Ectodermal cell (in vitro differentiated cells): ENCODE results near the gene SNX20.

Source experiments
- H3K27ac ChIP-seq: 2 replicates; pipeline ENCODE4 v1.7.0; 2013; ENCODE audit warnings: mild to moderate bottlenecking, low read depth, low read length; ENCODE audit not compliant: insufficient read depth, poor library complexity, severe bottlenecking
- H3K27me3 ChIP-seq: 2 replicates; pipeline ENCODE4 v1.7.0; 2013; ENCODE audit warnings: mild to moderate bottlenecking, low read length; ENCODE audit not compliant: insufficient read depth, control insufficient read depth, poor library complexity, severe bottlenecking
- H3K36me3 ChIP-seq: one replicate; pipeline ENCODE4 v1.7.0; 2013; ENCODE audit warnings: low read length; ENCODE audit not compliant: control insufficient read depth, insufficient read depth
- H3K4me1 ChIP-seq: one replicate; pipeline ENCODE4 v1.7.0; 2013; ENCODE audit warnings: low read length; ENCODE audit not compliant: control insufficient read depth, insufficient read depth
- H3K4me3 ChIP-seq: 2 replicates; pipeline ENCODE4 v1.7.0; 2013; ENCODE audit warnings: low read depth, low read length, control low read depth; ENCODE audit not compliant: insufficient read depth
- H3K9me3 ChIP-seq: 2 replicates; pipeline ENCODE4 v1.7.0; 2013; ENCODE audit warnings: mild to moderate bottlenecking, low read length, moderate library complexity; ENCODE audit not compliant: control insufficient read depth
- WGBS, 2 experiments: methylation state at CpG; one replicate each; pipeline ENCODE4 v1.1.7; 2013; ENCODE audit warnings: missing lambda C conversion rate in 2 of 2; 5-methylcytosine and 5-hydroxymethylcytosine counted together

The SNX20 gene

DNA sequence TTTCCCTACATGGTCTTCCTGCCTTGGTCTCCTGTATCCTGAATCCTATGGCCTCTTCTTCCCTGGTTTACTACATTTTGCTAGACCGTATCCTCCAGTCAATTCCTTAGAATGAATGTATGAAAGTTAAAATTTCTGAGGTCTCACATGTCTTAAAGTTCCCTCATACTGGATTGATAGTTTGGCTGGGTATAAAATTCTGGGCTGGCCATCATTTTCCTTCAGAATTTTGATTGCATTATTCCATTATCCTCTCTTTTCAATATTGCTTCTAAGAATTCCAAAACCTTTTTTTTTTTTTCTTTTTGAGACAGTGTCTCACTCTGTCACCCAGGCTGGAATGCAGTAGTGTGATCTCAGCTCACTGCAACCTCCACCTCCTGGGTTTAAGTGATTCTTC is 23.1 kb upstream of the SNX20 start:
- no peak overlapping the region for H3K4me3 ChIP-seq
- no peak overlapping the region for H3K27ac ChIP-seq
- 80% methylated on average over 1 of the region's 1 CpG; no CpG with 5 or more reads in 1 of the 2 experiments for WGBS, 2 experiments
- no peaks in the 10 kb centered on the region for H3K4me1 ChIP-seq
- H3K36me3 ChIP-seq: no peaks in the 10 kb centered on the region
- no peaks in the 10 kb centered on the region for H3K27me3 ChIP-seq
- H3K9me3 ChIP-seq: no peaks in the 10 kb centered on the region

DNA sequence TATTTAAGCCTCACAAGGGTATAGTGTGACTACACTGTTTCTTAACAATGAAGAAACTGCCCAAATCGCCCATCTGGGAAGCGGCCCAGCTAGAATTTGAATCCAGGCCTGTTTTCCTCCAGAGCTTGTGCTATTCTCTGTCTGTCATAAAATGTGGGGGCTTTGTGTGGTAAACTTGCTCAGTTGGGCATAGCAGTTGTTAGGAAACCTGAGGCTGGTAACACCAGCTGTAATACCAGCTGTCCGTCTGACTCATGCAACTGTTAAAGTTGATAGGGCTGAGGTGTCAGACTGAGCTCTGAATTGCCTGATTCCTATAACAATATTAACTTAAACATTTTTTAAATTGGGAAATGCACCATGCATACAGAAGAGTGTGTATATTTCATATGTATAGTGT is 21.6 kb upstream of the SNX20 start:
- Histone ChIP-seq H3K4me3 (no peak overlapping the region), H3K27me3 (no peaks in the 10 kb centered on the region), H3K27ac (no peak overlapping the region), H3K4me1 (peaks cover 2% of the 10 kb centered on the region), H3K9me3 (no peaks in the 10 kb centered on the region), H3K36me3 (no peaks in the 10 kb centered on the region)
- WGBS, 2 experiments: 95 to 100% methylated on average over 3 of the region's 3 CpGs

DNA sequence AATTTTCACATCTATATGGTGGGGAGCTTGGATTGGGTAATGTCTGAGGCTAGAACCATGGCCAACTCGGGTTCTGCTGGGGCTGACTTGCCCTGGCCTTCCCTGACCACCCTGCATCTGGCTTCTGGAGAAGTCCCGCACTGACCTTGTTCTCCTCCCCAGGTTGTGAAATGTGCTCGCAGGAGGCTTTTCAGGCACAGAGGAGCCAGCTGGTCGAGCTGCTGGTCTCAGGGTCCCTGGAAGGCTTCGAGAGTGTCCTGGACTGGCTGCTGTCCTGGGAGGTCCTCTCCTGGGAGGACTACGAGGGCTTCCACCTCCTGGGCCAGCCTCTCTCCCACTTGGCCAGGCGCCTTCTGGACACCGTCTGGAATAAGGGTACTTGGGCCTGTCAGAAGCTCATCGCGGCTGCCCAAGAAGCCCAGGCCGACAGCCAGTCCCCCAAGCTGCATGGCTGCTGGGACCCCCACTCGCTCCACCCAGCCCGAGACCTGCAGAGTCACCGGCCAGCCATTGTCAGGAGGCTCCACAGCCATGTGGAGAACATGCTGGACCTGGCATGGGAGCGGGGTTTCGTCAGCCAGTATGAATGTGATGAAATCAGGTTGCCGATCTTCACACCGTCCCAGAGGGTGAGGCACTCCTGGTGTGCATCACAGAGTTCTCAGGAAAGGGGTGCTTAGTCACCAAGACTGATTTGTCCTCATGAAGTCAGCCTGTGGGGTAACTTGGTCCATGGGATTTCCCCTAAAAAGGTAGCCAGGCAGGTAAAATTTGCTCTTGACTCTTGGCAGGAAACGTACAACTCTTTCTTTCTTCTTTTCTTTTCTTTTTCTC is 18.4 kb upstream of the SNX20 start:
- WGBS, 2 experiments: 94 to 95% methylated on average over 19 of the region's 19 CpGs
- Histone ChIP-seq H3K4me1 (peaks cover 6% of the 10 kb centered on the region), H3K36me3 (no peaks in the 10 kb centered on the region), H3K27ac (no peak overlapping the region), H3K4me3 (no peak overlapping the region), H3K9me3 (no peaks in the 10 kb centered on the region), H3K27me3 (peaks cover 4% of the 10 kb centered on the region)

DNA sequence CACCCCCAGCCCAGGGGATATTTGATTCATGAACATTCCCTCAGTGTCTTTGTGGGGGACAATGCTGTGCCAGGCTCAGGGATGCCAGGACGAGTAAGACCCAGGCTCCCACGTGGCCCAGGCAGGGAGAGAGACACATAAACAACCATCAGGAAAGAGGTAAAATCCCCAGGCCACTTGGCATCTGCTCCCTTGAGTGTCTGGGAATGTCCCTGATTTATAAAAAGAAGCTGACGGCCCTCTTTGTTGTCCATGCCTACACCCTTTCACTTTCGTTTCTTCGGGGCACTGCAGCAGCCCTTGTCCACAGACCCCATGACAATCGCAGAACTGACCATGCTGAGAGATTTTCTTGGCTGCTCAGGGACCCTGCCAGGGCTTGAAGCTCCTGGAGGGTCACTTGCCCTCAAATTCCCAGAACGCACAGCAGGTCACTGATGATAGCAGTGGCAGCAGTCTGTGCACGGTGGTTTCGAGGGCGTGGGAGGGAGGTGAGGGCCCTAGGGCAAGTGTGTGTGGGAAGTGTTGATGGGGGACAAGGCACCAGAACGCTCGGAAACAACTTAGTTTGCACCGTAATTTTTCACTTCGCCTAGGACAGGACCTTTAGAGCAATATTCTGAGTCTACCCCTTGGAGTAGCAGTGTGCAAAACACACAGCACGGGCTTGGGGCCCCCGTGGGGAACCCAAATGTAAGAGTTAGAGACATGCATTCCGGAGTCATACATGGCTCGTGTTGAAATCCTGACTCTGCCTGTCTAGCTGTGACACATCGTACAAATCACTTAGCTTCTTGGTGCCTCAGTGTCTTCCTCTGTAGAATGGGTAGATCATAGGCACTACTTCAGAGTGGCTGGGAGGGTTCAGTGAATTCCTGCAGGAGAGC is 17.0 kb upstream of the SNX20 start:
- H3K27ac ChIP-seq: no peak overlapping the region
- H3K36me3 ChIP-seq: no peaks in the 10 kb centered on the region
- no peak overlapping the region for H3K4me3 ChIP-seq
- no peaks in the 10 kb centered on the region for H3K9me3 ChIP-seq
- 83 to 84% methylated on average over 19 of the region's 19 CpGs for WGBS, 2 experiments
- peaks cover 6% of the 10 kb centered on the region for H3K4me1 ChIP-seq
- peaks cover 18% of the 10 kb centered on the region for H3K27me3 ChIP-seq

DNA sequence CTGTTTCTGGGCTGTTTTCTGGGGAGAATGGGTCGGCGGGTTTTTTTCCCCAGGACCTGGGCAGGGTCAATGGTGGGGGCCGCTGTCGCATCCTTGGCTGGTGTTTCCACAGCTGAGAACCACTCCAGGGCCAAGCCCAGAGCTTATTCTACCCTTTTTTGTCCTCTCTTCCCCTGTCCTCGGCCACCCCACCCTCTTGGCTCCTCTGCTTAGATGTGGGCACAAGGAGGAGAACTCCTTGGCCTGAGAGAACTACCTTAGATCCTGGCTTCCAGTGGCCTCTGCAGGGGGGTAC is 16.3 kb upstream of the SNX20 start:
- no peak overlapping the region for H3K4me3 ChIP-seq
- WGBS, 2 experiments: 92 to 95% methylated on average over 5 of the region's 5 CpGs
- H3K4me1 ChIP-seq: peaks cover 6% of the 10 kb centered on the region
- H3K9me3 ChIP-seq: no peaks in the 10 kb centered on the region
- H3K36me3 ChIP-seq: no peaks in the 10 kb centered on the region
- H3K27me3 ChIP-seq: peaks cover 25% of the 10 kb centered on the region
- H3K27ac ChIP-seq: no peak overlapping the region

- H3K4me1 ChIP-seq: peaks cover 6% of the 10 kb centered on the region
- H3K27me3 ChIP-seq: peaks cover 27% of the 10 kb centered on the region
- H3K27ac ChIP-seq: no peak overlapping the region
- 80 to 81% methylated on average over 15 of the region's 15 CpGs for WGBS, 2 experiments
- H3K36me3 ChIP-seq: no peaks in the 10 kb centered on the region
- H3K4me3 ChIP-seq: no peak overlapping the region
- no peaks in the 10 kb centered on the region for H3K9me3 ChIP-seq
These were observed 15.7 kb upstream of the SNX20 start for GRCh38 chr16:50696575-50697420.

DNA sequence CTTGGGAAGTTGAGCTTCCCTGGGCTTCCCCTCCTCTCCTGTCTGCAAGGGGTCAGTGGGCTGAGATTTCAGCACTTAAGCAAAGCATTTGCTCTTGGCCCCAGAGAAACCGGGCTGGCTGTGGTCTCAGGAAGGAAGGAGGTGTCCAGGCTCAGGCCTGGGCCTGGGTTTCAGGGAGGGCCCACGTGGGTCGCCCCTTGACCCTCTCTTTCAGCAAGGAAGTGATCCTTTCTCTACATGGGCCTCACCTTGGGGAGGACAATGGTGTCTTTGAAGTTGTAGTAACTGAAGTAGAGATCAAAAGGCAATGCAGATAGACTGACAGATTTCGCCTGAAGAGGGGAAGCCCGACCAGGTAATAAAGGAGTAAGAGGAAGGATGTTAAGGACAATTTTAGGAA is 15.0 kb upstream of the SNX20 start:
- Histone ChIP-seq H3K4me3 (no peak overlapping the region), H3K27me3 (peaks cover 27% of the 10 kb centered on the region), H3K27ac (no peak overlapping the region), H3K36me3 (no peaks in the 10 kb centered on the region), H3K4me1 (peaks cover 6% of the 10 kb centered on the region), H3K9me3 (no peaks in the 10 kb centered on the region)
- WGBS, 2 experiments: 62 to 69% methylated on average over 5 of the region's 5 CpGs

DNA sequence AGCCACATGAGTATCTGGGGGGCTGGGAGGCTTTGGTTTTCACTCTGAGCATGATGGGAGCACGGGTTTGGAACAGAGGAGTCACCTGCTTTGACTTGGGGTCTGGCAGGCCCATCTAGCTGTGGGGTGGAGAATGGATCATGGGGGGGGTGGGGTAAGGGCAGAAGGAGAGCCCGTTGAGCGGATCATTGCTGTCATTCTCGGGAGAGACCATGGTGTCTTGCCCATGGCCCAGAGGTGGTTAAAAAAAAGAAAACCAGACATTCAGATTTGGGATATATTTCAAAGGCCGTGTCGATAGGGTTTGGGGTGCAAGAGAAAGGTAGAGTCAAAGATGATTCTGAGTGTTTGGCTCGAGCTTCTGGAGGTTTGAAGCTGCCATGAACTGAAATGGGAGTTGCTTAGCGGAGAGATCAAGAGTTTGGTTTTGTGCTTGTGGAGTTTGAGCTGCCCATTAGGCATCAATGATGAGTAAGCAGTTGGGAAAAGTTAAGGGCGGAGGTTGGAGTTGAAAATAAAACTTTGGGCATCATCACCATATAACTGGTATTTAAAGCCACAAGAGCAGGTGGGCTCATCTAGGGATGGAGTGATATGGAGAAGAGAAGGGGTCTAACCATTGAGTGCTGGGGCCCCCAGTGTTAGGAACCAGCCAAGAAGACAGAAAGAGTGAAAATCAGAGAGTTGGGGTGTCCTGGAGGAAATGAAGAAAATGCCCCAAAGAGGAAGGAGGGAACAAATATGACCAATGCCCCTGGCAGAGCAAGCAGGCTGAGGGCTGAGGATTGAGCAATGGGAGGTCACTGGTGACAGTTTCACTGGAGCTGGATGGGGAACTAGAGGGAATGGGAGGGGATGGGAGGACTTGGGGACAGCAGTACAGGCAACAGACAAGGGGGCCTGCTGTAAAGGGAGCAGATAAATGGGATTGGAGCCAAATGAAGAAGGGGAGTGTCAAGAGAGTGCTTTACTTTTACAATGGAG is 14.2 kb upstream of the SNX20 start:
- H3K4me3 ChIP-seq: no peak overlapping the region
- H3K4me1 ChIP-seq: peaks cover 6% of the 10 kb centered on the region
- no peaks in the 10 kb centered on the region for H3K9me3 ChIP-seq
- H3K27ac ChIP-seq: no peak overlapping the region
- WGBS, 2 experiments: 93 to 96% methylated on average over 8 to 9 of the region's 9 CpGs
- H3K36me3 ChIP-seq: no peaks in the 10 kb centered on the region
- peaks cover 27% of the 10 kb centered on the region for H3K27me3 ChIP-seq

GRCh38 chr16:50694206-50694605 is 13.1 kb upstream of the SNX20 start:
- peaks cover 27% of the 10 kb centered on the region for H3K27me3 ChIP-seq
- no peaks in the 10 kb centered on the region for H3K36me3 ChIP-seq
- H3K9me3 ChIP-seq: no peaks in the 10 kb centered on the region
- peaks cover 6% of the 10 kb centered on the region for H3K4me1 ChIP-seq
- H3K4me3 ChIP-seq: no peak overlapping the region
- 92 to 96% methylated on average over 2 of the region's 2 CpGs for WGBS, 2 experiments
- H3K27ac ChIP-seq: no peak overlapping the region
